Measurements from ENCODE around the gene ORC6. TPM values are rescaled to one million over a fixed set of nuclear protein-coding genes. Genes with fewer than 3 reads are reported as not detected.

ORC6 gene
- total and polyA plus RNA-seq, 9 donors: 0.50 to 2.2 (median 1.6) TPM

DNA sequence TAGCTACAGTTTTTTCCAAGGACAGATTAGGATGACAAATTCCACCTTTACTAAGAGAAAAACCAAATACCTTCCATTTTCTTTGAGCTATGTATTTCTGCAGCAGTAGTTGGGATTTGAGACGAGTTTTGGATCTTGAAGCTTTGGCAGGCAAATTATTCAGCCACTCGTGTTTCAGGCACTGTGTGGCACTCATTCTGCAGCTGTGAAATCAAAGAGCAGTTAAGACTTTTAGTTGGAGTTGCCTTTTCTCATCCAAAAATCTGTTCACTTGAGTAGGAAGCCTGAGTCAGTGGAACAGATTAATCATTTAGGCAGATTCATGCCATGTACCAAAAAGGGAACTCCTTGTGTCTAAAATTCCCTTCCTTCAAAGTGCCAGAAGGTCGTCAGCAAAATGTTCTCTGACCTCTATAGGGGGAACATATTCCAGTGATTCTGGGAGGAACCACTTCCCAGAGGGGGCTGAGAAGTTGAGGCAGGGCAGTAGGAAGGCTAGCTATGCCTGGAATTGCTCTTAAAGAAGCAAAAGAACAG lies 20.1 kb downstream of the ORC6 start:
- TF ChIP-seq POLR2A (IDR thresholded peaks at IDR 0.05): no peak
- TF ChIP-seq EP300 (IDR thresholded peaks at IDR 0.05): no peak
- TF ChIP-seq, protein P1, sequence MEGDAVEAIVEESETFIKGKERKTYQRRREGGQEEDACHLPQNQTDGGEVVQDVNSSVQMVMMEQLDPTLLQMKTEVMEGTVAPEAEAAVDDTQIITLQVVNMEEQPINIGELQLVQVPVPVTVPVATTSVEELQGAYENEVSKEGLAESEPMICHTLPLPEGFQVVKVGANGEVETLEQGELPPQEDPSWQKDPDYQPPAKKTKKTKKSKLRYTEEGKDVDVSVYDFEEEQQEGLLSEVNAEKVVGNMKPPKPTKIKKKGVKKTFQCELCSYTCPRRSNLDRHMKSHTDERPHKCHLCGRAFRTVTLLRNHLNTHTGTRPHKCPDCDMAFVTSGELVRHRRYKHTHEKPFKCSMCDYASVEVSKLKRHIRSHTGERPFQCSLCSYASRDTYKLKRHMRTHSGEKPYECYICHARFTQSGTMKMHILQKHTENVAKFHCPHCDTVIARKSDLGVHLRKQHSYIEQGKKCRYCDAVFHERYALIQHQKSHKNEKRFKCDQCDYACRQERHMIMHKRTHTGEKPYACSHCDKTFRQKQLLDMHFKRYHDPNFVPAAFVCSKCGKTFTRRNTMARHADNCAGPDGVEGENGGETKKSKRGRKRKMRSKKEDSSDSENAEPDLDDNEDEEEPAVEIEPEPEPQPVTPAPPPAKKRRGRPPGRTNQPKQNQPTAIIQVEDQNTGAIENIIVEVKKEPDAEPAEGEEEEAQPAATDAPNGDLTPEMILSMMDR (IDR thresholded peaks at IDR 0.05): no peak
- no peak overlapping the region for H3K4me3 ChIP-seq
- DNase-seq: no peak
- H3K36me3 ChIP-seq: no peaks in the 10 kb centered on the region
- intact Hi-C loops (cut with DNase I): no loop called here
- no peaks in the 10 kb centered on the region for H3K9me3 ChIP-seq
- H3K27me3 ChIP-seq: no peaks in the 10 kb centered on the region
- H3K4me1 ChIP-seq (ENCODE audit: insufficient read depth): no peaks in the 10 kb centered on the region
- WGBS, 3 donors: 37 to 40% (median 38%) methylated on average over 3 of the region's 3 CpGs
- H3K27ac ChIP-seq: no peak overlapping the region

DNA sequence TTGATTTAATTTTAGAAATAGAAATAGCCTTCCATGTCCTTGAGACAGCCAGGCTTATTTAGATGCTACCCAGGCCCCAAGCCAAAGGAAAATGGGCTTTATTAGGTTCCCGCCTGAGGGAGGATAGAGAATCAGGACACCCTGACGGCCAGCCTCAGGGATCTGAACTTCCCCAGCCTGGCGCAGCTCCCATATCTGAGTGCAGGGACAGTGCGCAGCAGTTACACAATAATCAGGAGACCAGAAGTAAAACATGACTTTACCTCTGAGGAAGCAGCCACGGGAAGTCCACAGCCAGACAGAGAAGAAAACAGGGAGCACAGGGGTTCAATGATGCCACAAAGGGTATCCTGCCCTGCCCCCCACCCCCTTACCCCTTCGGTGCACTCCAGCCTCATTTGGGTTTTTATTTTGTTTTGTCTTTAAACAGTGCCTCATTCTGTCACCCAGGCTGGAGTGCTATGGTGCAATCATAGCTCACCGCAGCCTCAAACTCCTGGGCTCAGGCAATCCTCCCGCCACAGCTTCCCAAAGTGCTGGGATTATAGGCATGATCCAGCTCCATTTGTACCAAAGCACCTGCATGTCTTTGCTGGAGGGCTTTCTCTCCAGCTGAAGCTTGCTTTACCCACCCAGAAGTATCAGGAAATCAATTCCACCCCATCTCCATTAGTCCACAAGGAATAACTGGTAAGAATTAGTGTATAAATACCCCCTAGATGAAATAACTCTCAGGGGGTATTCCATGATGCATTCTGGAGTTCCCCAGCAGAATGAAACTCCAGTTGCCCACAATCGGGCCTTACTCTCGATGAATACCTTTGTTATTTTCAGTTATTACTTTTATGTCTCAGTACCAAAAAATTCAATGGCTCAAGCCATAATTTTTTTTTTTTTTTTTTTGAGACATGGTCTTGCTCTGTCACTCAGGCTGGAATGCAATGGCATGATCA lies 21.9 kb downstream of the ORC6 start:
- Histone ChIP-seq H3K27me3 (no peaks in the 10 kb centered on the region), H3K4me3 (no peak overlapping the region), H3K36me3 (no peaks in the 10 kb centered on the region), H3K9me3 (no peaks in the 10 kb centered on the region), H3K27ac (no peak overlapping the region), H3K4me1 (ENCODE audit: insufficient read depth) (no peaks in the 10 kb centered on the region)
- WGBS, 3 donors: 61 to 72% (median 65%) methylated on average over 10 of the region's 10 CpGs
- no peak for DNase-seq
- TF ChIP-seq POLR2A (IDR thresholded peaks at IDR 0.05) (no peak), EP300 (IDR thresholded peaks at IDR 0.05) (no peak)
- TF ChIP-seq, protein P1 (IDR thresholded peaks at IDR 0.05): no peak
- intact Hi-C loops (cut with DNase I): no loop called here

DNA sequence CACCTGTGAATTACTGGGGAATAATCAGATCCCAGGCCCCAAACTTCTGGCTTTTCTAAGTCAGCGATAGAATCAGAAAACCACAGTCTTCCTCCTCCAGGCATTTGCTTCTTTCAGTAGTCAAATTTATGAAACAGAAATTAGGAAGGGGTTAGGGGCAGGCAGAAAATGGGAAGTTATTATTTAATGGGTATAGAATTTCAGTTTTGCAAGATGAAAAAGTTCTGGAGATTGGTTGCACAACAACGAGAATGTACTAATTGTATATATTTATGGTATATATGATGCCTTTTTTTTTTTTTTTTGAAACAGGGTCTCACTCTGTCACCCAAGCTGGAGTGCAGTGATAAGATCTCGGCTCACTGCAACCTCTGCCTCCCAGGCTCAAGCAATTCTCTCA lies 23.5 kb downstream of the ORC6 start:
- 77 to 81% (median 81%) methylated on average over 3 of the region's 3 CpGs for WGBS, 3 donors

DNA sequence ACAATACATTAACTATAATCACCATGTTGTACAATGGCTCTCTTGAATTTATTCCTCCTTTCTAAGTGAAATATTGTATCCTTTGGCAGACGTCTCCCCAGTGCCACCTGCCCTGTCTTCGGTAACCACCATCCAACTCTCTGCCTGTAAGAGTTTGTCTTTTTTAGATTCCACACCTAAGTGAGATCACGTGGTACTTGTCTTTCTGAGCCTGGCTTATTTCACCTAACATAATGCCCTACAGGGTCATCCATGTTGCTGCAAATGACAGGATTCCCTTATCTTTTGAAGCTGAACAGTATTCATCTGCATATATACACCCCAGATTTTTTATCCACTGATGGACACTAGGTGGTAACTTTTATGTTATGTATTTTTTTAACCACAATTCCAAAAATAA lies 24.2 kb downstream of the ORC6 start:
- no peaks in the 10 kb centered on the region for H3K4me1 ChIP-seq (ENCODE audit: insufficient read depth)
- H3K27me3 ChIP-seq: no peaks in the 10 kb centered on the region
- H3K9me3 ChIP-seq: no peaks in the 10 kb centered on the region
- no peak for DNase-seq
- 60 to 76% (median 67%) methylated on average over 3 of the region's 3 CpGs for WGBS, 3 donors
- intact Hi-C loops (cut with DNase I): no loop called here
- no peak overlapping the region for H3K27ac ChIP-seq
- no peaks in the 10 kb centered on the region for H3K36me3 ChIP-seq
- no peak for TF ChIP-seq POLR2A (IDR thresholded peaks at IDR 0.05)
- TF ChIP-seq, protein P1 (IDR thresholded peaks at IDR 0.05): no peak
- no peak for TF ChIP-seq EP300 (IDR thresholded peaks at IDR 0.05)
- H3K4me3 ChIP-seq: no peak overlapping the region

More for the DNA sequence above, 23.5 kb downstream of the ORC6 start:
- Histone ChIP-seq H3K4me1 (ENCODE audit: insufficient read depth) (no peaks in the 10 kb centered on the region), H3K27me3 (no peaks in the 10 kb centered on the region), H3K36me3 (no peaks in the 10 kb centered on the region), H3K9me3 (no peaks in the 10 kb centered on the region), H3K4me3 (no peak overlapping the region), H3K27ac (no peak overlapping the region)
- intact Hi-C loops (cut with DNase I): no loop called here
- no peak for DNase-seq
- TF ChIP-seq EP300 (IDR thresholded peaks at IDR 0.05) (no peak), POLR2A (IDR thresholded peaks at IDR 0.05) (no peak)
- TF ChIP-seq, protein P1 (IDR thresholded peaks at IDR 0.05): no peak

Measured in ovary (tissue), 9 donors.